ENCODE results near the gene NDUFS7.
A peak's percentile ranks its signal among the peaks of the same experiment; 100 is the strongest.

Gene NDUFS7

DNA sequence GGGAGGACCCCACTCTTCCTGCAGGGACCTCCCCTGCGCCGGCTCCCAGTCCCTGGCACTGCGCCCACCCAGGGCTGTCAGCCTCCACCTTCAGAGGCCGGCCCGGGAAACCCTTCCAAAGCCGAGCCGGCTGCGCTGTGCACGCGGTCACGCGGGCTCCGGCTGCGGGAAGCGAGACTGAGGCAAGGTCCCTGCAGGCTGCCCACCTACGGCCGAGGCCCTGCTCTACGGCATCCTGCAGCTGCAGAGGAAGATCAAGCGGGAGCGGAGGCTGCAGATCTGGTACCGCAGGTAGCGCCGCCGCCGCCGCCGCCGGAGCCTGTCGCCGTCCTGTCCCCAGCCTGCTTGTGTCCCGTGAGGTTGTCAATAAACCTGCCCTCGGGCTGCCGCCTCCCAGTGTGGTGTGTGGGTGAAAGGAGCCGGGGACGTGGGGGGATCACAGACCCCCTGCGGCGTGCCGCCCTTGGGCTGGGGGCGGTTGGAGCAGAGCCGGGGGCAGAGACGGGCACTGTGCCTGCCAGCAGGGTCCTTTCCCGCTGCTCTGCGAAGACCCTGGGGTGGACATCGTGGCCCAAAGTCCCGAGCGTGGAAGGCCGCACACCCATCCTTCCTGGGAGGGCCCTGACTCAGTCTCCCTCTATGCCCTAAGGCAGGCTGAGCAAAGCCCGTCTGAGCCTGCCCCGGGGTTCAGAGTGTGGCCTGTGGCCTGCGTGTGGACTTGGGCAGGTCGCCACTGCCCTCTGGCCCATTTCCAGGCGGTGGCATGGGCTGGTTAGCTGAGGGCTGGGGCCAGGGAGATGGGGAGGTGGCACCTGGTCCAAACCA is 11.7 kb downstream of the NDUFS7 start:
- TF ChIP-seq POLR2A (IDR thresholded peaks at IDR 0.05; ENCODE audit: low read depth, low read length): peak; percentile 15; the same call in 1 of the 2 replicates
- DNase-seq (ENCODE audit: insufficient read length, low spot score): no peak
- no peak for FAIRE-seq

DNA sequence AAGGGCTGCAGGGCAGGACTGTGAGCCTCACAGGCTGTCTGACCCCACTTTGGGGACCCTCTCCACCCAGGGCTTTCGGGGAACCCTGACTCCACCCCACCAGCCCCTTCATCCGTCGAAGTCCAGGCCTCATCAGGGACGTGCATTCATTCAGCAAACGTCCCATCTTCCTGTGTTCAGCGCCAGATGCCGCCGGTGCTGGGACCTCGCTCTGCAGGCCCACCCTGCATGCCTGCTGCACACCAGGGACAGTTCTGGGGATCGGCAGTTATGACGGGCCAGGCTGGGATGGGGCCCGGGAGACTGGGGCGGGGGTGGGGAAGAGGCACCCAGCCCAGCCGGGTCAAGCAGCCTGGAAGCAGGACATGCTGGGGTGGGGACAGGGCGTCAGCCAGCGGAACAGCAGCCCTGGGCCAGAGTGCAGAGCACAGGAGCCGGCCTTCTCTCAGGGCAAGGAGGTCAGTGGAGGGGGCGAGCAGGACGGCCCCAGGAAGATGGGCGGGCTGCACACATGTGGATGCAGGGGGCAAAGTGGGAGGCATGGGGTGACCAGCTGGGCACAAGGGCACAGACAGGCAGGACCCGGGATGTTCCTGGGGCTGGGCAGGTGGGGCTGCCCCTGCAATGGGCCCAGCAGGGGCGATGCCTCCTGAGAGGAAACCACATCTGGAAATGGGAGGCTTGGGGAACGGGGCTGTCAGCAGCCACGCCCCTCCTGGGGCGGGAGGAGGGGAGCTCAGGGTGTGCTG is 12.5 kb downstream of the NDUFS7 start:
- DNase-seq (ENCODE audit: insufficient read length, low spot score) (no peak), FAIRE-seq (no peak)
- no peak for TF ChIP-seq POLR2A (IDR thresholded peaks at IDR 0.05; ENCODE audit: low read depth, low read length)

DNA sequence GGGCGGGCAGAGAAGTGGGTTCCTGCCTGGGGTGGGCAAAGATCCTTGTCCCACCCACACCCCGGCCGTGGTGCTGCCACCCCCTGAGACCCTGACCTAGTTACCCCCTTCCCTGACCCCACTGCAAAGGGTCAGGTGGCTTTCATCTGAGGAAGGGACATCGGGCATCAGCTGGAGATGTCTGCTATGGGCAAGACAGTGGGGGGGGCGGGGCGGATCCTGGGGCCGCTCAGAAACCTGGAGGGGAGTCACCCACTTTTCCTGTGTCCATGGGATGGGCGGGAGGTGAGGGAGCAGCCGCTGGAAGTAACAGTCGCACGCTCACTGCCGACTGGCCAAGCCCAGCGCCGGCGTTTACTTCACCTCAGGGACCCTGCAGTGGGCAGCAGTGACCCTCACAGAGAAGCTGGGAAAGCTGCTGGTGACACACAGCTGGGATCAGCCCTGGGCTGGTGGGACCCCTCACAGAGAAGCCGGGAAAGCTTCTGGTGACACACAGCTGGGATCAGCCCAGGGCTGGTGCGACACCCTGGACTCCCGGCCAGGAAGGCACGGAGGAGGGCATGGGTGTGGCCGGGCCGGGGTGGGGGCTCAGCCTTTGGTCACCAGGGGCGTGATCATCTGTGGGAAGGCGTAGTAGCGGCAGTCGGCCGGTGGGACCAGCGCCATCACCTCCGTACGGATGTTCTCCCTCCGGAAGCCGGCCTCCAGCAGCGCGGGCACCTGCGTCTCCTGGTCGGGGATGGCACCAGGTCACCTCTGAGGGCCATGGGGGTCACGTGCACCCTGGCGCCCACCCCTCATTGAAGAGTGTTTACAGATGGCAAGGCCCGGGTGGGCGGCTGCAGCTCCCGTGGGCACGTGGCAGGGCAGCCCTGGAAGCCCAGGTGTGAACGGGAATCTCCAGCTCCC is 13.3 kb downstream of the NDUFS7 start:
- no peak for TF ChIP-seq POLR2A (IDR thresholded peaks at IDR 0.05; ENCODE audit: low read depth, low read length)
- DNase-seq (ENCODE audit: insufficient read length, low spot score) (no peak), FAIRE-seq (no peak)

DNA sequence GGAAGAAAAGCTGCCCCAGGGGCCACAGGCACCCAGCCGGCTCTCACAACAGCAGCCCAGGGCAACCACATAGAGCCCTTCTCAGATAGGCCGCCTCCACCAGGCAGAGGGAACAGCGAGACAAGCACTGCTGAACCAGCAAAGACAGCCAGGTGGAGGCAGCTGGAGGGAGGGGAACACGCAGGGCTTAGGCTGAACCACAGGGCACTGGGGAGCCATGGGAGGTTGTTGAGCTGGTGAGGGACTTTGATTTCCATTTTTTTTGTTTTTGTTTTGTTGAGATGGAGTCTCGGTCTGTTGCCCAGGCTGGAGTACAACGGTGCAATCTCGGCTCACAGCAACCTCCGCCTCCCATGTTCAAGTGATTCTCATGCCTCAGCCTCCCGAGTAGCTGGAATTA is 14.1 kb downstream of the NDUFS7 start:
- no peak for FAIRE-seq
- no peak for TF ChIP-seq POLR2A (IDR thresholded peaks at IDR 0.05; ENCODE audit: low read depth, low read length)
- no peak for DNase-seq (ENCODE audit: insufficient read length, low spot score)

DNA sequence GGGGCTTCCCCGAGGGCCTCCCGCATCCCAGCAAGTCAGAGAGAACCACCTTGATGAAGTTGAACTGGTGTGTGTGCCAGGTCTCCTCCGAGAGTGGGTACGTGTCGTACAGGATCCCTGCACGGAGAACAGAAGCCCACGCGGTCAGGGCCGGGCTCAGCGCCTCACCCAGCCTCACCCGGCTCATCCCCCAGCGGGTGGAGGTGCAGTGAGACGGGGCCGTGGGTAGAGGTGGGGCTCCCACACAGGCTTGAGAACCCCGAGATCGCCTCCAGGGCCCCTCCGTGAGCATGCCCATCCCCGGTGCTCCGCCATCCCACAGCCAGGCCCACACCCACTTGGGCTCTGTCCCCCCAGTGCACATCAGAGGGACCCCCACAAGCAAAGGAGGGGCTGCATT is 15.4 kb downstream of the NDUFS7 start:
- TF ChIP-seq POLR2A (IDR thresholded peaks at IDR 0.05; ENCODE audit: low read depth, low read length): no peak
- DNase-seq (ENCODE audit: insufficient read length, low spot score) (no peak), FAIRE-seq (no peak)

DNA sequence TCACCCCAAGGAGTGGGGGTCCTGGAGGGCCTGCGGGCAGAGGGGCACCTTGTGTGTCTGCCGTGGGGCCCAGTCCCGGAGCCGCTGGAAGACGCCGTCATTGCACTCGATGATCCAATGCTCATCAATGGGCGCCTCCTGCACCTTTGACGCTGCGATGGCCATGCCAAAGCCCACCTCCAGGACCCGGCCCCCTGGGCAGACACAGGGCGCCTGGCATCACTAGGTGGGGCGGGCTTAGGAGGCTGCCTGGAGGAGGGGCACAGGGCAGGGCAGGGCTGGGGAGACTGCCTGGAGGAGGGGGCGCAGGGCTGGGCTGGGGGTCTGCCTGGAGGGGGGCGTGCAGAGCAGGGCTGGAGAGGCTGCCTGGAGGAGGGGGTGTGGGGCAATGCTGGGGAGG is 16.0 kb downstream of the NDUFS7 start:
- FAIRE-seq (no peak), DNase-seq (ENCODE audit: insufficient read length, low spot score) (no peak)
- TF ChIP-seq POLR2A (IDR thresholded peaks at IDR 0.05; ENCODE audit: low read depth, low read length): no peak

DNA sequence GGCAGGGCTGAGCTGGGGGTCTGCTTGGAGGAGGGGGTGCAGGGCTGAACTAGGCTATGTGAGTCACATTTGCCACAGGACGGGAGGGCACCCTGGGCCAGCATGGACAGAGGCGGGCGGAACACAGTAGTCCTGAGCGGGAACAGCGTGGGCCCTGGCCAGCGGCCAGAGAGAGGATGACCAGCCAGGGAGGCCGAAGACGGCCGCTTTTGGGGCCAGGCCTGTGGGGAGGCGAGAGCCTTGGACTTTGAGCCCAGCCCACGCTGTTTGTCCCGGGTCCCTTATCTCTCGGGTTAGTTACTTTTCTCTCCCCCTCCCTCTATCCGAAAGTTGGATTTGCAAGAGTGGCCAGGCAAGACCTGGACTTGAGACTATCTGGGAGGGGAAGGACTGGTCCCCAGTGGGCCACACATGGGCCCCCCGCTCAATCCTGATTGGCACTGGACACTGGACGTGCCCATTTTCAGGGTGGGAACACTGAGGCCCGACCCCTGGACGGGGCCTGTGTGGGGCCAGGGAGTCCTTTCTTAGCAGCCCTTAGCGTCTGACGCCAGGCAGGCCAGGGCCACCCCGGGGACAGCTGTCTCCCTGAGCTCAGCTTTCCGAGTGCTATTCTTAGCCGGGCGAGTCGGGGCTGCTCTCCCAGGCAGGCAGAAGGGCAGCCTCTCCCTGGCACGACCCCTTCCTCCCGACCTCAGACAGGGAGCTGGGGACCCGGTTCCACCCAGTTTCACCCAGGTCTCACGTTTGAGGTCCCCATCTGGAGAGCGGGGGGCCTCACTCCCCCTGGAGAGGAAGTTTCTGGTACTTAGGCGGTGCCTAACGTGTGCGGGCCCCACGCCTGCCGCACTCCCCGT is 16.8 kb downstream of the NDUFS7 start:
- DNase-seq (ENCODE audit: insufficient read length, low spot score): no peak

DNA sequence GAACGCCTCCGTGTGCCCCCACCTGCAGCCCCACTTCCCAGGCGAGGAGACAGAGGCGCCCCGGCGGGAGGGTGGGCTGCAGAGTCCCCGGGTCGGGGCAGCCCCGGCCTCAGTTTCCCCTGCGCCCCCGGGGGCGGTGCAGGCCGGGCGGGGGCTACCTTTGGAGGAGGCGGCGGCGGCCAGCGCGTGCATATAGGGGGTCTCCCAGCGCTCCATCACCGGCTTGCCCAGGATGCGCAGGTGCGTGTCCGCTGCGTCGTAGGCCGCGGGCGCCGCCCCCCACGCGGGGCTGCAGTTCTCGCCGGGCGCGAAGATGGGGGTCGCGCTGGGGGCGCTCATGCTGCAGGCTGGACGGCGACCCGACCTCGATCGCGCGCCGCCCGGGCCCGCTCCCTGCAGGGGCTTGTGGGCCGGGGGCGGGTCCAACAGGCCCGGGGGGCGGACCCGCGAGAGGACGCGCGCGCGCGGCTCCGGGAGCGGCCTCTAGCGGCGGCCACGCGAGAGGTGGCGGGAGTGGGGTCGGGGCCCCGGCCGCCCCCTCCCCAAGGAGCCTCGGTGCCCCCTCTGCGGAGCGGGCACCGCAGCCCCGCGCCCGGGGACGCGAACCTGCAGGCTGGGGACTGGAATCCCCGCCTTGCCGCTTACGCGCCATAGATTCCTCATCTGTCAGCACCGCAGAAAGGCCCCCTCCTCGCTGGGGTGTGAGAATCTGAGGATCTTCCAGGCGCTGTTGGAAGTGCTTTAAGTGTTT is 17.6 kb downstream of the NDUFS7 start, which contains the start of gene GAMT:
GAMT (minus strand) TSS at position 405 of the 751 bp plus-strand sequence; CDS start at position 339, 66 bp downstream.
- no peak for DNase-seq (ENCODE audit: insufficient read length, low spot score)
- FAIRE-seq: no peak
- TF ChIP-seq POLR2A (IDR thresholded peaks at IDR 0.05; ENCODE audit: low read depth, low read length): peak; percentile 68

More for the DNA sequence above, 16.8 kb downstream of the NDUFS7 start:
- FAIRE-seq: no peak
- no peak for TF ChIP-seq POLR2A (IDR thresholded peaks at IDR 0.05; ENCODE audit: low read depth, low read length)

DNA sequence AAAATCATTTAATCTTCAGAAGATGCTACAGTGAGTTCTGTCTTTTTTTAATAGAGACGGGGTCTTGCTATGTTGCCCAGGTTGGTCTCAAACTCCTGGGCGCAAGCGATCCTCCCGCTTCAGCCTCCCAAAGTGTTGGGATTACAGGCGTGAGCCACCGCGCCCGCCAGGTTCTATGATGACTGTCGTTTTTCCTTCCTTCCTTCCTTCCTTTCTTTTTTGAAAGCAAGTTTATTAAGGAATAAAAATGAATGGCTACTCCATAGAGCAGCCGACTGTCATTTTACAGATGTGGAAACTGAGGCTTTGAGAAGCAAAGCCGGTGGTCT is 18.1 kb downstream of the NDUFS7 start:
- DNase-seq (ENCODE audit: insufficient read length, low spot score): no peak
- FAIRE-seq: no peak
- no peak for TF ChIP-seq POLR2A (IDR thresholded peaks at IDR 0.05; ENCODE audit: low read depth, low read length)

DNA sequence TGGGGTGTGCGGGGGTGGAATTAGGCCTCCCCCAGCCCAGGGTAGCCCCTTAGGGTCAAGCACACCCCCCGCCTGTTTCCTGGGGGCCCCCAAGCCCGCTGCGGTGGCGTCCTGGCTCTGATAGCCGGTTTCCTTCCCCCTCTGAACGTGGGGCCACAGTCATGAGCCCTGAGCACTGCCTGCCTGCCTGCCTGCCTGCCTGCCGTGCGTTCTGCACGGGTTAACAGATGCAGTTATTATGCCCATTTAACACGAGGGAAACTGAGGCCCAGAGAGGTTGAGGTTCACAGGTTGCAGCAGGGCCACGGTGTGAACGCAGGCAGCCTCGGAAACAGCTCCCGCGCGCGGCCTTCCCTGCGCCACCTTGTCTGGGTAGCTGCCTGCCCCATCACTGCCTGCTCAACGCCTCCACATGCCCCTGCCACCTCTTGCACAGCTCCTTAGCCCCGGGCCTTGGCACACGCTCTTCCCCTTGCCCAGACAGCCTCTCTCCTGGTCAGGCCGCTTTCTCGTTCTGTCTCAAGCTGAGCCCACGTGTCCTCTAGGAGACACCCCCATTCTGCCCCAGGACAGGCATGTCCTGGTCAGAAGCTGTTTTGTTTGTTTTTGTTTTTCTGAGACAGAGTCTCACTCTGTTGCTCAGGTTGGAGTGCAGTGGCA is 18.8 kb downstream of the NDUFS7 start:
- no peak for DNase-seq (ENCODE audit: insufficient read length, low spot score)
- TF ChIP-seq POLR2A (IDR thresholded peaks at IDR 0.05; ENCODE audit: low read depth, low read length): no peak
- no peak for FAIRE-seq

DNA sequence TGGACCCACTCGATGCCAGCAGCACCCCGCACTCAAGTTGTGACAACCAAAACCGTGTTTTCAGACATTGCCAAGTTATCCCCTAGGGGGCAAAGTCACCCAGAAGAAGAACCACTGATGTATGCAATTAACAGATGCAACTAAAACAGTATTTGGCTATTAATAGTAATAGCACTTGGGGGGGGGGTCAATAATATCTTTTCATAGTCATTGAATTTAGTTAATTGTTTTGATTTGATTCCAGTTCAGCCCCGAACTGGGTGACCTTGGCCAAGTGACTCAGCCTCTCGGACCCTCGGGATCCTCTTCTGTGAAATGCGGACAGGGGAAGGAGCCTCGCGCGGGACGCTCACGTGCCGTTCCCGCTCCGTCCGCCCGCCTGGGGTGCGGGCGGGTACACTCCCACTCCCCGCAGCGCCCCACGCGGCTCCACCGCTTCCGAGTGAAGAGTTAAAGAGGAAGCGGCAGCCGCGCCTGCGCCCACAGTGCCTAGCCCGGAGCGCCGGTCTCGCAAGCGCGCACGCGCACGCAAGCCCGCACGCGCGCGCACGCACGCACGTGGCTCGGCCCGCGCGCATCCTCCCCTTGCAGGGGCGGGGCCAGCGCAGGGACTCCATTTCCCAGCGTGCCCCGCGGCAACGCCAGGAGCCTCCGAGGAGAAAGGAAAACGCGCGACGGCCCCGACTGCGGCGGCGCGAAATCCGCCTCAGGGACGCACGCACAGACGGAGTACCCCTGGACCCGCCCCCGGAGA is 23.2 kb downstream of the NDUFS7 start:
- FAIRE-seq: peak; percentile 15
- TF ChIP-seq POLR2A (IDR thresholded peaks at IDR 0.05; ENCODE audit: low read depth, low read length): peak; percentile 66

More for the DNA sequence above, 23.2 kb downstream of the NDUFS7 start:
- peak; percentile 96 for DNase-seq (ENCODE audit: insufficient read length, low spot score)
